ENCODE results near the gene P4HA1.

Gene P4HA1

GRCh38 chr10:73093922-73094850, 2.5 kb downstream of the P4HA1 start:
- no peak for DNase-seq

DNA sequence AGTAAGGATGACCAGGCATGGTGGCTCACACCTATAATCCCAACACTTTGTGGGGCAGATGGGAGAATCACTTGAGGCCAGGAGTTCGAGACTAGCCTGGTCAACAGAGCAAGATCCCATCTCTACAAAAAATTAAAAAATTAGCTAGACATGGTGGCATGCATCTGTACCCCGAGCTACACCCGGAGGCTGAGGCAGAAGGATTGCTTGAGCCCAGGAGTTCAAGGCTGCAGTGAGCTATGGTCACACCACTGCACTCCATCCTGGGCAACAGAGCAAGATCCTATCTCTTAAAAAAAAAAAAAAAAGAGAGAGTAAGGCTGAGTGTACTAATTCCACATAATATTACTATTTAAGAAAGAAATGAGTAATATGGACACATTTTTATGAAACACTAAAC, 3.8 kb downstream of the P4HA1 start:
- no peak for DNase-seq

- DNase-seq = no peak
Observed at GRCh38 chr10:73088304-73088703, 8.4 kb downstream of the P4HA1 start.

DNA sequence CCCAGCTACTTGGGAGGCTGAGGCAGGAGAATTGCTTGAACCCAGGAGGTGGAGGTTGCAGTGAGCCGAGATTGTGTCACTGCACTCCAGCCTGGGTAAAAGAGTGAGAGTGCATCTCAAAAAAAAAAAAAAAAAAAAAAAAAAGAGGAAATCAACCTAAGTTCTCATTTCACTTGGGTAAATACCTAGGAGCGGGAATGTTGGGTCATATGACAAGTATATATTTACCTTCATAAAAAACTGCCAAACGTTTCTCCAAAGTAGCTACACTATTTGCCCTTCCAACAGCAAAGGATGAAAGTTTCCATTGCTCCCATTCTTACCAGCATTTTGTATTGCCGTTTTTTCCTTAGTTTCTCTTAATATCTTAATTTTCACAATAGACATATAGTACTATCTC, 9.8 kb downstream of the P4HA1 start:
- DNase-seq = no peak

DNA sequence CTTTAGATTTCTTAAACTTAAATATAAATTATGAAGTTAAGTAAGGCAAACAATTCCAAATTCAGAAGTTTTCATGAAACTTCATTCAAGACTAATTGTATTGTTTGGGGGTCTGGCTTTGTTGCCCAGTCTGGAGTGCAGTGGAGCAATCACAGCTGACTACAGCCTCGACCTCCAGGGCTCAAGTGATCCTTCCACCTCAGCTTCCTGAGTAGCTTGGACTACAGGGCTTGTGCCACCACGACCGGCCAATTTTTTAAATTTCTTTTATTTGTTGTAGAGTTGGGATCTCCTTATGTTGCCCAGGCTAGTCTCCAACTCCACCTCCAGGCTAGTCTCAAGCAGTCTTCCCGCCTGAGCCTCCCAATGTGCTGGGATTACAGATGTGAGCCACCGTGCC, 12.5 kb downstream of the P4HA1 start:
- DNase-seq = no peak

- no peak for DNase-seq
Observed at GRCh38 chr10:73083221-73083620, 13.4 kb downstream of the P4HA1 start.

GRCh38 chr10:73079779-73080541, 16.7 kb downstream of the P4HA1 start:
- DNase-seq = no peak

DNA sequence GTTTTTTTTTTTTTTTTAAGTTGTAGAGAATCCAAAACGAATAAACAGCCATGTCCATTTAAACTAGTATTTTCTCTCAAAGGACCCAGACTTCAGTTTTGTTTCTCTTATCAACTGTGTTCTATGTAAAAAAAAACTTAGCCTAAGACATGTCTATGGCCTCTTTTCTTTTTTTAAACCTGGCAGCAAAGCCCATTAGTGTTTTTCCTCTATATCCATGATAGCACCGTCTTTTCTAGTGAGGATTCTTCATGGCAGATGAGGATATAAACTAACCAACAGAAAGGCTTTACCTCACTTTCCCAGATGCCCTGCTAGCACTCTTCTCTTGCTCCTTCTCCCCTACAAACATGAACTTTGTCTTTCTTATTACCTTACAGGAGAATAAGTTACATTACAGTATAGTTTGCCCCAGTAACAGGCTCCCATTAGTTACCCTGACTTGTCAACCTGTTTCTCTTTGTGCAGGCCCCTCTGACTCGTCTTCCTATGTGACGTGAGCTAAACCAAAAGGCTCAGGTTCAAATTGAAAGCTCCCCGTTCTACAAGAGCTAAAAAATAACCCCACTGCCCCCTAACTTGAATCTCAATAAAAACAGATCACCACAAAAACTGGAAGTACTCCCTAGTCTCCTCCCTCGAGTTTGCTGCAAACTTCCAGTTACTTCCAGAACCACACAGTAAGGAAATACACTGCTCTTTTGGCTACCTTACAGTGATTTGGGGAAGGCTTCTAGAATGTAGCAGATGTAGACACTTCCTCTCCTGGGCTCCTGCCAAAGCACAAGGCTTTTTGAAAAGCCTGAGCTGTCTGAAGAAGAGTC, 20.1 kb downstream of the P4HA1 start:
- DNase-seq = no peak

GRCh38 chr10:73075829-73076228, 20.8 kb downstream of the P4HA1 start:
- no peak for DNase-seq

DNA sequence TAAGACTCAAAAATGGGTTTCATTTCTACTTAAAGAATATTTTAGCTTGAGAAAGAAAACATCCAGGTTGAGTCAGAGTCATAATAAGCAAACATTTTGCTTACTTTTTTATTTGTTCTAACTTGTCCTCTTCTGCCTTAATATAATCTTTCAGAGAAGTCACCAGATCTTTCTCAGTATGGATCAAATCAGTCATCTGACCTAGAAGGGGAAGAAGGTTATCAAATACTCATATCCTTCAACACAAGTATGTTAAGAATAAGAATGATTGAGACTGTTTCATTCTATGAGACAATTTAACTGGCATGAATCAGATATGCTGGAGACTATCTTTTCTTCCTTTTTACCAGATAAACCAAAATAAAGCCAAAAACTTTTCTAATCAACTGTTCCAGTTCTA, 23.0 kb downstream of the P4HA1 start:
- DNase-seq = no peak

DNA sequence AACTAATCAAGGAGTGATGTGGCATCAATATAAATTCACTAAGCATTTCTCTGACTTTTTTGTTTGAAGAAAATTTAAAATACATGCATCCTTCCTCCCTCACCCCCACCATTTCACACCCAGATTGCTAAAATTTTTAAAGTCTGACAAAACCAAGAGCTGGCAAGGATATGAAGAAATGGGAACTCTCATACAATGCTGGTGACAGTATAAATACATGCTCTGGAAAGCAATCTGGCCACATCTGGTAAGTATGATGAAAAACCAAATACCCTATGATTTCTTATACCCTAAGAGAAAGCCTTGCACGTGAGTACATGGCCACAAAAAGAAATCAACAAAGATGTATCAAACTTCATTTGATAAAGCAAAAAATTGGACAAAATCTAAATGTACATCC, 31.2 kb downstream of the P4HA1 start:
- DNase-seq = no peak

DNA sequence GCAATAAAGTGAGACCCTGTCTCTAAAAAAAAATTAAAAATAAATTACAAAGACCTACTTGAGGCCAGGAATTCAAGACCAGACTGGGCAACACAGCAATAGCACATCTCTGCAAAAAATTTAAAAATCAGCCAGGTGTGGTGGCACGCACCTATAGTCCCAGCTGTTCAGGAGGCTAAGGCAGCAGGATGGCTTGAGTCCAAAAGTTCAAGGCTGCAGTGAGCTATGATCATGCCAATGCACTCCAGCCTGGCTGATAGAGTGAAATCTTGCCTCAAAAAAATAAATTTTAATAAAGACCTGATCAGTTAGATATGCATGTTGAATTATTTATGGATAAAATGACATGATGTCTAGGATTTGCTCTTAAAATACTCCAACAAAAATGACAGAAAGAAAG, 34.9 kb downstream of the P4HA1 start:
- DNase-seq = no peak

- no peak for DNase-seq
Observed at GRCh38 chr10:73060738-73061635, 35.7 kb downstream of the P4HA1 start.

- no peak for DNase-seq
Observed at GRCh38 chr10:73060173-73060572, 36.5 kb downstream of the P4HA1 start.

DNA sequence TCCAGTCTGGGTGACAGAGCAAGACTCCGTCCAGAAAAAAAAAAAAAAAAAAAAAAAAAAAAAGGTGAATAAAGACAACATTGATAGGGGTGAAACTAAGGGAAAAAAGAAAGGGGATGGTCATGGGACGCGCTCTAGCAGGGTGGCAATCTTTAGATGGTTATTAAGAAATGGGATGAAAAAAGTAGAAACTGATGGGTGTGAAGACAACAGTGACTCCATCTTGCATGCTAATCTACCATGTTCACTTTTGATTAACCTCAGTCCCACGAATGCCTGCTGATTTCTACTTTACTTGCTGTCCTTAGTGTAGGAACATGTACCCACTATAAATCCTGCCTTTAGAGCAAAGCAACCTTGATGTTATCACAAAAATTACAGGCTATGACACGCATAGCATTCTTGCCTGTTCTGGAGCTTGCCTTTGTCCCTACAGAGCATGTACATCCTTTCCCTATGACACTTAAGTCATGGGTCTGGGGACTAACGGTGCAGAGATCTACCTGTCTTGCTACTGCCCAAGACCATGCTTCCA, 38.5 kb downstream of the P4HA1 start:
- no peak for DNase-seq

- no peak for DNase-seq
Observed at GRCh38 chr10:73054286-73054685, 42.4 kb downstream of the P4HA1 start.

- DNase-seq = no peak
Observed at GRCh38 chr10:73053275-73053674, 43.4 kb downstream of the P4HA1 start.

- no peak for DNase-seq
Observed at GRCh38 chr10:73044378-73045285, 52.0 kb downstream of the P4HA1 start.

DNA sequence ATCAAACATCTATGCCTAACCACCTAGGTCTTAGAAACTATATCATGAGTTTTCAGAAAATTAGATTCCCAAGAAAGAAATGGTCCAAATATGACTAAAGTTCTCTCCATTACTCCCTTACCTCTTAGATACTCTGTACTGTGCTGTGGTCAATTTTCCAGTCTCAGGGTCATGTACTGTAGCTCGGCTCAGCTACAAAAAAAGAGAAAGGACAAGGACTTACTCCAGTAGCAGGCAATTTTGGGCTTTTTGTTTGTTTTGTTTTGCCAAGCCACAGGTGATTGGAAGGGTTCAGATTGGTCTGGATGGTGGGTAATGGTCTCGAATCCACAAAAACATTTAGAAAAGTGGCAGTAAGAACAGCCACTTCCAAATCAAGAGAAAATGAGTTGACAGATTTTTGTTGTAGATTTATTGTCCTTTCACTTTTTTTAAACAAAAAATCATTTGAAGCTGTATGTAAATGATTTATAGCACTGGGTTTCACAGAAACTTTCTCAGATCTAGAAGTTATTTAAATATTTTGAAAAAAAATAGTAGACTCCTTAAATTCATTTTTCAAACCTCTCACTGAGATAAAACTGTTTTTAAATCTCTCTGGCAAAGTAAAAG, 52.8 kb downstream of the P4HA1 start:
- DNase-seq = no peak

DNA sequence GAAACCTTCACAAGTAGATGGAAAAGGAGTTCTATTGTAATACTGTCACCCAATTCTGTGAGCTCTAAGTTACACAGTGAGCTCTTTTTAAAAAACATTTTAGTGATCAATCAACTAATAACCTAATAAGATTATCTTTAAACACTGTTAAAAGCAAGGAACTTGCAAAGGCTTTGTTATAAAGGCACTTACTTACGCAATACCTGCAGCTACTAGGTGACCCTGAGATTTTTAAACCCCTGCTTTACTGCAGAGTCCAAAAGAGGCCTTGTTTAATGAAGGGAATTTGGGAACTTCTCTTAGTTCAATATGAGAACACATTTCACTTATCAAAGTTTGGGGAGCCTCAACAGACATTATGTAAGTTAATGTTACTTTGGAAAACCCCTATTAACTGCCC, 53.3 kb downstream of the P4HA1 start:
- DNase-seq = no peak

All from stimulated activated CD4-positive, alpha-beta T cell treated with anti-CD3 and anti-CD28 coated beads, Interleukin-4, amount 100 ng/mL, for 4 hours (primary cell).